GM12878 (cell line): ENCODE data around the gene GNB2. TPM values are rescaled to one million over a fixed set of nuclear protein-coding genes. Genes with fewer than 3 reads are reported as not detected.

Source experiments
- ASH2L ChIP-seq: fragments of 300-600, 200-600 bp; sonication (generic); IDR thresholded peaks from 2 replicates; pipeline ENCODE4 v1.6.1; 2017; ENCODE audit warnings: low read depth, mild to moderate bottlenecking, borderline replicate concordance
- ATF2 ChIP-seq: IDR thresholded peaks from 2 replicates; pipeline ENCODE4 v1.6.1; 2012; ENCODE audit warnings: low read length, inconsistent platforms
- BACH1 ChIP-seq: fragments of 450-650 bp; IDR thresholded peaks from 2 replicates; pipeline ENCODE4 v1.6.1; 2017; ENCODE audit warnings: mild to moderate bottlenecking, borderline replicate concordance
- BMI1 ChIP-seq: fragments of 450-650 bp; IDR thresholded peaks from 2 replicates; pipeline ENCODE4 v1.6.1; 2016; ENCODE audit warnings: mild to moderate bottlenecking, moderate library complexity, borderline replicate concordance
- CUX1 ChIP-seq: IDR thresholded peaks from 2 replicates; pipeline ENCODE4 v1.6.1; 2012; ENCODE audit warnings: improper control_type of control experiment, low read depth, low read length; ENCODE audit not compliant: insufficient replicate concordance
- ESRRA ChIP-seq: IDR thresholded peaks from 2 replicates; pipeline ENCODE4 v1.6.1; 2012; ENCODE audit warnings: mild to moderate bottlenecking, low read length, improper control_type of control experiment
- JUND ChIP-seq: IDR thresholded peaks from 2 replicates; pipeline ENCODE4 v1.6.1; 2012; ENCODE audit warnings: low read depth, mild to moderate bottlenecking, low read length, improper control_type of control experiment, moderate library complexity
- MYB ChIP-seq: fragments of 150-350 bp; IDR thresholded peaks from 2 replicates; pipeline ENCODE4 v1.6.1; 2014; ENCODE audit warnings: mild to moderate bottlenecking, low read depth, low read length, borderline replicate concordance
- NFIC ChIP-seq: IDR thresholded peaks from 2 replicates; pipeline ENCODE4 v1.6.1; 2012; ENCODE audit warnings: low read depth, mild to moderate bottlenecking, inconsistent platforms, low read length, moderate library complexity
- NR2C2 ChIP-seq: IDR thresholded peaks from 2 replicates; pipeline ENCODE4 v1.6.1; 2011; ENCODE audit warnings: borderline replicate concordance, low read depth; ENCODE audit not compliant: control insufficient read depth, insufficient read length
- PBX3 ChIP-seq: IDR thresholded peaks from 2 replicates; pipeline ENCODE4 v1.6.1; 2011; ENCODE audit warnings: mild to moderate bottlenecking, low read depth, low read length, moderate library complexity; ENCODE audit not compliant: insufficient replicate concordance
- POLR2AphosphoS5 ChIP-seq: IDR thresholded peaks from 2 replicates; pipeline ENCODE4 v1.6.1; 2011; ENCODE audit warnings: mild to moderate bottlenecking, low read length, inconsistent platforms
- RB1 ChIP-seq: fragments of 450-650 bp; formaldehyde crosslinking; IDR thresholded peaks from 2 replicates; pipeline ENCODE4 v1.6.1; 2017; ENCODE audit warnings: mild to moderate bottlenecking, borderline replicate concordance
- RELA ChIP-seq: fragments of 450-650 bp; IDR thresholded peaks from 2 replicates; pipeline ENCODE4 v1.8.0; 2014; ENCODE audit warnings: borderline replicate concordance; ENCODE audit not compliant: partially characterized antibody
- RFX5 ChIP-seq: IDR thresholded peaks from 2 replicates; pipeline ENCODE4 v1.6.1; 2011; ENCODE audit warnings: low read depth, low read length, improper control_type of control experiment
- SIN3A ChIP-seq: IDR thresholded peaks from 2 replicates; pipeline ENCODE4 v1.6.1; 2012; ENCODE audit warnings: low read depth, low read length, improper control_type of control experiment
- SUPT20H ChIP-seq: IDR thresholded peaks from 2 replicates; pipeline ENCODE4 v1.6.1; 2011; ENCODE audit warnings: low read depth, mild to moderate bottlenecking, low read length, moderate library complexity, borderline replicate concordance; ENCODE audit not compliant: control insufficient read depth
- TARDBP ChIP-seq: IDR thresholded peaks from 2 replicates; pipeline ENCODE4 v1.6.1; 2016; ENCODE audit warnings: borderline replicate concordance
- polyA plus RNA-seq, 11 experiments: library from polyadenylated mRNA; depleted of rRNA in 4 of 11; unstranded in 6 of 11; stranded (reverse) in 5 of 11; fragments of >200 nt; fragmentation: Nextera tagmentation in 4 of 11; fragmentation: Illumina TruSeq in 1 of 11; extraction: Ambion mirVana in 4 of 11; extraction: Trizol in 1 of 11; gene quantifications; 1 replicate in 1 of 11; 2 replicates in 10 of 11; pipeline versions ENCODE4 v1.2.1 to v1.2.3, GENCODE V29; 2011 to 2016; ENCODE audit warnings: inconsistent platforms in 2 of 11, missing spikeins in 2 of 11, low read depth in 1 of 11
- total RNA-seq, 4 experiments: library from RNA; depleted of rRNA in 3 of 4; stranded (reverse); fragments of >200 nt in 3 of 4; fragmentation: Illumina TruSeq in 1 of 4; extraction: Trizol in 1 of 4; gene quantifications; 2 replicates each; pipeline versions ENCODE4 v1.2.1 to v1.2.3, GENCODE V29; 2013 to 2021
- TF ChIP-seq, protein P1 (sequence below): fragments of 450-650 bp; formaldehyde crosslinking; IDR thresholded peaks from 2 replicates; pipeline ENCODE4 v1.5.0; 2022; ENCODE audit warnings: mild to moderate bottlenecking, missing genetic modification characterization

Gene GNB2
- total and polyA plus RNA-seq, 10 of the 15 experiments (the other 5 are each of a cell fraction or from before 2014, with no cell fraction given): 0.35 to 175 (median 59.7) TPM

DNA sequence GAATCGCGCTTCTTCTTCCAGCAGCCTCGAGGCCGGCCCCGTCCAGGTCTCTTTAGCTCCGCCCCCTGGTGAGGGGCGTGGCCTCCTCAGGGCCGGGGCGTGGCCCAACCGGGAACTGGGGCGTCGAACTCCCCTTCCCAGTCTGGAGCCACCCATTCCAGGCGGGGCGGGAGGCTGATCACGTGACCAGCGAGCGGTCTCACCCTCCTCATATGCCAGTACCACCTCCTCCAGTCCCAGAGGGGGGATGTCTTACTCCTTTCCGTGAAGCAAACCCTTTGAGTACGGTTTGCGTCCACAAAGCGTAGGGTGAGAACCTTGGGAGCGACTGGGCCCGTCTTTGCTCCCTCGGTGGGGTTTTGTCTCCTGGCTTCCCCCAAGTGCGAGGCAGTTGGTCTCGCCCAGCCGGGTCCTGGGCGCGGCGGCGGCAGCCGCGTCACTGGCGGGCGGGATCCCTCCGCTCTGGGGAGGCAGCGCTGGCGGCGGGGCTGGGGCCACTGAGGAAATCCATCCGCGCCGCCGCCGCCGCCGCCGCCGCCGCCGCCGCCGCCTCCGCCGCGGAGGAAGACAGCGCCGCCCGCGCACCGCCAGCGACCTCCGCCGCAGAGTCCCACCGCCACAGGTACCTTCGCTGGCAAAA, at the start of gene GNB2 (continued):
- TF ChIP-seq CUX1 (no peak), PBX3 (peak; percentile 78), ATF2 (no peak), TARDBP (peak; percentile 72), NFIC (no peak), SUPT20H (no peak), MYB (no peak), JUND (peak; percentile 100), RELA (peak; percentile 93), RB1 (peak; percentile 97; the same call in 1 of the 2 replicates), POLR2AphosphoS5 (peak; percentile 70), SIN3A (0 out of 2 replicates have a peak, but pooled peaks have one; percentile 54), RFX5 (0 out of 2 replicates have a peak, but pooled peaks have one; percentile 28), BACH1 (peak; percentile 87), NR2C2 (no peak), ASH2L (no peak), ESRRA (no peak), BMI1 (no peak)
- TF ChIP-seq, protein P1, sequence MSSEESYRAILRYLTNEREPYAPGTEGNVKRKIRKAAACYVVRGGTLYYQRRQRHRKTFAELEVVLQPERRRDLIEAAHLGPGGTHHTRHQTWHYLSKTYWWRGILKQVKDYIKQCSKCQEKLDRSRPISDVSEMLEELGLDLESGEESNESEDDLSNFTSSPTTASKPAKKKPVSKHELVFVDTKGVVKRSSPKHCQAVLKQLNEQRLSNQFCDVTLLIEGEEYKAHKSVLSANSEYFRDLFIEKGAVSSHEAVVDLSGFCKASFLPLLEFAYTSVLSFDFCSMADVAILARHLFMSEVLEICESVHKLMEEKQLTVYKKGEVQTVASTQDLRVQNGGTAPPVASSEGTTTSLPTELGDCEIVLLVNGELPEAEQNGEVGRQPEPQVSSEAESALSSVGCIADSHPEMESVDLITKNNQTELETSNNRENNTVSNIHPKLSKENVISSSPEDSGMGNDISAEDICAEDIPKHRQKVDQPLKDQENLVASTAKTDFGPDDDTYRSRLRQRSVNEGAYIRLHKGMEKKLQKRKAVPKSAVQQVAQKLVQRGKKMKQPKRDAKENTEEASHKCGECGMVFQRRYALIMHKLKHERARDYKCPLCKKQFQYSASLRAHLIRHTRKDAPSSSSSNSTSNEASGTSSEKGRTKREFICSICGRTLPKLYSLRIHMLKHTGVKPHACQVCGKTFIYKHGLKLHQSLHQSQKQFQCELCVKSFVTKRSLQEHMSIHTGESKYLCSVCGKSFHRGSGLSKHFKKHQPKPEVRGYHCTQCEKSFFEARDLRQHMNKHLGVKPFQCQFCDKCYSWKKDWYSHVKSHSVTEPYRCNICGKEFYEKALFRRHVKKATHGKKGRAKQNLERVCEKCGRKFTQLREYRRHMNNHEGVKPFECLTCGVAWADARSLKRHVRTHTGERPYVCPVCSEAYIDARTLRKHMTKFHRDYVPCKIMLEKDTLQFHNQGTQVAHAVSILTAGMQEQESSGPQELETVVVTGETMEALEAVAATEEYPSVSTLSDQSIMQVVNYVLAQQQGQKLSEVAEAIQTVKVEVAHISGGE (CRISPR knock-in tag): peak; percentile 74
